ENCODE measurements around the gene HELT. TPM values are rescaled to one million over a fixed set of nuclear protein-coding genes. Genes with fewer than 3 reads are reported as not detected.
"Not testable (repeated sequence)": the region's sequence is repeated elsewhere in the genome, so short reads cannot be mapped to it uniquely, and the experiment has no call there.

The HELT gene
- polyA plus RNA-seq, 3 donors = not detected

DNA sequence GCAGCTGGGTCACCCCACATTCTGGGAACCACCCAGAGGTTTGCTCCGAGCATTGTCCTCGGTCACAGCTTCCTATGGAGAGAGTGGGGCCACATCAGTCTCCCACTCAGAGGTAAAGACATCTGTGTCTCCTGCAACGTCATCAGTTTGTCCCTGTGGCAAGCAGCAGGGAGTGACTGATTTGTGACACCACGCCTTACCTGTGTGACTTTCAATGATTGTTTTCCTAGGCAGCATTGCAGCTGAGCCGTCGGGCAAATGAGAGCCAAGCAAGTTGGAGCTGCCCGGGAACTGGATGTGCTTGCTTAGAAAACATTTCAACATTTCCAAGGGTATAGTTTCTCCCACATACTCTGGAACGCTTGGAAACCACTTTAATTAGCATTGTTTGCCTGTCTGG lies 29.7 kb upstream of the HELT start:
- Mint-ChIP-seq H3K4me3 (no peak overlapping the region), H3K36me3 (no peaks in the 10 kb centered on the region), H3K4me1 (no peaks in the 10 kb centered on the region), H3K27me3 (ENCODE audit: low read depth in 3 of 3) (peaks cover 0 to 1% (median 1%) of the 10 kb centered on the region in 3 donors), H3K27ac (peak overlapping the region in 1 of 7 donors; percentile 26), H3K9me3 (no peaks in the 10 kb centered on the region)
- H2AFZ ChIP-seq (ENCODE audit: insufficient read depth, low read depth, low read length, poor library complexity, severe bottlenecking) = no peak overlapping the region
- no peaks in the 10 kb centered on the region for H4K20me1 ChIP-seq (ENCODE audit: insufficient read depth, low read length)
- no peaks in the 10 kb centered on the region for H3K27me3 ChIP-seq (ENCODE audit: control insufficient read depth in 2 of 2, insufficient read depth in 2 of 2, low read length in 2 of 2)
- H3K9ac ChIP-seq (ENCODE audit: insufficient read depth, low read length, poor library complexity, severe bottlenecking) = no peak overlapping the region
- peaks cover 5 to 6% of the 10 kb centered on the region in 2 donors for H3K4me1 ChIP-seq (ENCODE audit: control insufficient read depth in 1 of 2, insufficient read depth in 2 of 2, low read length in 2 of 2)
- intact Hi-C loops (cut with micrococcal nuclease) = no loop called here
- TF ChIP-seq, protein P1, sequence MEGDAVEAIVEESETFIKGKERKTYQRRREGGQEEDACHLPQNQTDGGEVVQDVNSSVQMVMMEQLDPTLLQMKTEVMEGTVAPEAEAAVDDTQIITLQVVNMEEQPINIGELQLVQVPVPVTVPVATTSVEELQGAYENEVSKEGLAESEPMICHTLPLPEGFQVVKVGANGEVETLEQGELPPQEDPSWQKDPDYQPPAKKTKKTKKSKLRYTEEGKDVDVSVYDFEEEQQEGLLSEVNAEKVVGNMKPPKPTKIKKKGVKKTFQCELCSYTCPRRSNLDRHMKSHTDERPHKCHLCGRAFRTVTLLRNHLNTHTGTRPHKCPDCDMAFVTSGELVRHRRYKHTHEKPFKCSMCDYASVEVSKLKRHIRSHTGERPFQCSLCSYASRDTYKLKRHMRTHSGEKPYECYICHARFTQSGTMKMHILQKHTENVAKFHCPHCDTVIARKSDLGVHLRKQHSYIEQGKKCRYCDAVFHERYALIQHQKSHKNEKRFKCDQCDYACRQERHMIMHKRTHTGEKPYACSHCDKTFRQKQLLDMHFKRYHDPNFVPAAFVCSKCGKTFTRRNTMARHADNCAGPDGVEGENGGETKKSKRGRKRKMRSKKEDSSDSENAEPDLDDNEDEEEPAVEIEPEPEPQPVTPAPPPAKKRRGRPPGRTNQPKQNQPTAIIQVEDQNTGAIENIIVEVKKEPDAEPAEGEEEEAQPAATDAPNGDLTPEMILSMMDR (IDR thresholded peaks at IDR 0.05) = no peak
- H3K27ac ChIP-seq (ENCODE audit: low read depth in 1 of 2, low read length in 2 of 2) = no peak overlapping the region
- 93% methylated on average over 4 of the region's 8 CpGs for WGBS (ENCODE audit: insufficient coverage)
- H3K36me3 ChIP-seq (replicated peaks in 1 of 2; ENCODE audit: control insufficient read depth in 1 of 2, insufficient read depth in 2 of 2, low read length in 2 of 2) = no peaks in the 10 kb centered on the region
- no peaks in the 10 kb centered on the region for H3K9me3 ChIP-seq (replicated peaks in 1 of 2; ENCODE audit: control insufficient read depth in 1 of 2, insufficient read depth in 1 of 2, low read length in 2 of 2)
- no peak for DNase-seq
- H3K4me2 ChIP-seq (replicated peaks; ENCODE audit: extremely low read depth, low read length, poor library complexity, severe bottlenecking) = no peak overlapping the region
- H3K4me3 ChIP-seq (replicated peaks in 1 of 3; ENCODE audit: low read depth in 2 of 3, low read length in 3 of 3) = no peak overlapping the region
- no peaks in the 10 kb centered on the region for H3K79me2 ChIP-seq (ENCODE audit: insufficient read depth, low read length)

DNA sequence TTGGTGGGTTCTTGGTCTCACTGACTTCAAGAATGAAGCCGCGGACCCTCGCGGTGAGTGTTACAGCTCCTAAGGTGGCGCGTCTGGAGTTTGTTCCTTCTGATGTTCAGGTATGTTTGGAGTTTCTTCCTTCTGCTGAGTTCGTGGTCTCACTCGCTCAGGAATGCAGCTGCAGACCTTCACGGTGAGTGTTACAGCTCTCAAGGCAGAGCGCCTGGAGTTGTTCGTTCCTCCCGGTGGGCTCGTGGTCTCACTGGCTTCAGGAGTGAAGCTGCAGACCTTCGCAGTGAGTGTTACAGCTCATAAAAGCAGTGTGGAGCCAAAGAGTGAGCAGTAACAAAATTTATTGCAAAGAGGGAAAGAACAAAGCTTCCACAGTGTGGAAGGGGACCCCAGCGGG lies 29.0 kb upstream of the HELT start:
- H3K9me3 ChIP-seq (replicated peaks in 1 of 2; ENCODE audit: control insufficient read depth in 1 of 2, insufficient read depth in 1 of 2, low read length in 2 of 2); H3K27me3 Mint-ChIP-seq (ENCODE audit: low read depth in 3 of 3); H3K9me3 Mint-ChIP-seq; DNase-seq; H3K4me2 ChIP-seq (replicated peaks; ENCODE audit: extremely low read depth, low read length, poor library complexity, severe bottlenecking); H3K4me3 ChIP-seq (replicated peaks in 1 of 3; ENCODE audit: low read depth in 2 of 3, low read length in 3 of 3); H3K4me3 Mint-ChIP-seq; H3K4me1 Mint-ChIP-seq; H3K36me3 ChIP-seq (replicated peaks in 1 of 2; ENCODE audit: control insufficient read depth in 1 of 2, insufficient read depth in 2 of 2, low read length in 2 of 2); H3K9ac ChIP-seq (ENCODE audit: insufficient read depth, low read length, poor library complexity, severe bottlenecking); H3K36me3 Mint-ChIP-seq; H3K27ac Mint-ChIP-seq; intact Hi-C loops (cut with micrococcal nuclease); H3K27ac ChIP-seq (ENCODE audit: low read depth in 1 of 2, low read length in 2 of 2); H4K20me1 ChIP-seq (ENCODE audit: insufficient read depth, low read length); H3K27me3 ChIP-seq (ENCODE audit: control insufficient read depth in 2 of 2, insufficient read depth in 2 of 2, low read length in 2 of 2); H3K4me1 ChIP-seq (ENCODE audit: control insufficient read depth in 1 of 2, insufficient read depth in 2 of 2, low read length in 2 of 2); H3K79me2 ChIP-seq (ENCODE audit: insufficient read depth, low read length); H2AFZ ChIP-seq (ENCODE audit: insufficient read depth, low read depth, low read length, poor library complexity, severe bottlenecking): not testable (repeated sequence)
- 85% methylated on average over 10 of the region's 15 CpGs for WGBS (ENCODE audit: insufficient coverage)

DNA sequence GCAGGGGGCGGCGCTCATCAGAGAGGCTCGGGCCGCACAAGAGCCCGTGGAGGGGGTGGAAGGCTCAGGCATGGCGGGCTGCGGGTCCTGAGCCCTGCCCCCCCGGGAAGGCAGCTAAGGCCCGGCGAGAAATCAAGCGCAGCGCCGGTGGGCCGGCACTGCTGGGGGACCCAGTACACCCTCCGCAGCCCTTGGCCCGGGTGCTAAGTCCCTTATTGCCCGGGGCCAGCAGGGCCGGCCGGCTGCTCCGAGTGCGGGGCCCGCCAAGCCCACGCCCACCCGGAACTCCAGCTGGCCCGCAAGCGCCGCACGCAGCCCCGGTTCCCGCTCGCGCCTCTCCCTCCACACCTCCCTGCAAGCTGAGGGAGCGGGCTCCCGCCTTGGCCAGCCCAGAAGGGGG lies 28.2 kb upstream of the HELT start:
- H3K36me3 ChIP-seq (replicated peaks in 1 of 2; ENCODE audit: control insufficient read depth in 1 of 2, insufficient read depth in 2 of 2, low read length in 2 of 2); H3K27ac ChIP-seq (ENCODE audit: low read depth in 1 of 2, low read length in 2 of 2); H3K4me1 Mint-ChIP-seq; H3K27ac Mint-ChIP-seq; H3K4me3 ChIP-seq (replicated peaks in 1 of 3; ENCODE audit: low read depth in 2 of 3, low read length in 3 of 3); H3K4me3 Mint-ChIP-seq; H4K20me1 ChIP-seq (ENCODE audit: insufficient read depth, low read length); H3K9me3 Mint-ChIP-seq; H3K36me3 Mint-ChIP-seq; H3K9me3 ChIP-seq (replicated peaks in 1 of 2; ENCODE audit: control insufficient read depth in 1 of 2, insufficient read depth in 1 of 2, low read length in 2 of 2); H2AFZ ChIP-seq (ENCODE audit: insufficient read depth, low read depth, low read length, poor library complexity, severe bottlenecking); intact Hi-C loops (cut with micrococcal nuclease); H3K4me1 ChIP-seq (ENCODE audit: control insufficient read depth in 1 of 2, insufficient read depth in 2 of 2, low read length in 2 of 2); H3K79me2 ChIP-seq (ENCODE audit: insufficient read depth, low read length); H3K27me3 ChIP-seq (ENCODE audit: control insufficient read depth in 2 of 2, insufficient read depth in 2 of 2, low read length in 2 of 2); DNase-seq; H3K4me2 ChIP-seq (replicated peaks; ENCODE audit: extremely low read depth, low read length, poor library complexity, severe bottlenecking); H3K27me3 Mint-ChIP-seq (ENCODE audit: low read depth in 3 of 3); H3K9ac ChIP-seq (ENCODE audit: insufficient read depth, low read length, poor library complexity, severe bottlenecking): not testable (repeated sequence)
- 97% methylated on average over 15 of the region's 34 CpGs for WGBS (ENCODE audit: insufficient coverage)

Data from CD14-positive monocyte (primary cell).